GM04503 (cell line): ENCODE data around the gene C16orf54.
"Not testable (repeated sequence)": the region's sequence is repeated elsewhere in the genome, so short reads cannot be mapped to it uniquely, and the experiment has no call there.

ENCODE experiments used
- DNase-seq: peaks from one replicate; pipeline ENCODE4 v3.0.0-alpha.2; 2012; ENCODE audit warnings: low read depth

Gene C16orf54

DNA sequence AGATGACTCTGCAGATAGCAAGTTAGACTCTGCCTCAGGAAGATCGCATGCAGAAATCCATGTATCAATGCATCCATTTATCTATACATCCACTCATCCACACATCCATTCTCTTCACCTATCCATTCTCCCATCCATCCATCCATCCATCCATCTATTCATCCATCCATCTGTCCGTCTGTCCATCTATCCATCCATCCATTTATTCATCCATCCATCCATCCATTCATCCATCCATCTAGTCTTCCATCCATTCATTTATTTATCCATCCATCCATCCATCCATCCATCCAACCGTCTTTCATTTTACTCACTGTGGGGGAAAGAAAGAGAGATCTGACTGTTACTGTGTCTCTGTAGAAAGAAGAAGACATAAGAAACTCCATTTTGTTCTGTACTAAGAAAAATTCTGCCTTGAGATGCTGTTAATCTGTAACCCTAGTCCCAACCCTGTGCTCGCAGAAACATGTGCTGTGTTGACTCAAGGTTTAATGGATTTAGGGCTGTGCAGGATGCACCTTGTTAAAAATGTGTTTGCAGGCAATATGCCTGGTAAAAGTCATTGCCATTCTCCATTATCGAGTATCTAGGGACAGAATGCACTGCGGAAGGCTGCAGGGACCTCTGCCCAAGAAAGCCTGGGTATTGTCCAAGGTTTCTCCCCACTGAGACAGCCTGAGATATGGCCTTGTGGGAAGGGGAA, 5.7 kb downstream of the C16orf54 start:
- not testable (repeated sequence) for DNase-seq

DNA sequence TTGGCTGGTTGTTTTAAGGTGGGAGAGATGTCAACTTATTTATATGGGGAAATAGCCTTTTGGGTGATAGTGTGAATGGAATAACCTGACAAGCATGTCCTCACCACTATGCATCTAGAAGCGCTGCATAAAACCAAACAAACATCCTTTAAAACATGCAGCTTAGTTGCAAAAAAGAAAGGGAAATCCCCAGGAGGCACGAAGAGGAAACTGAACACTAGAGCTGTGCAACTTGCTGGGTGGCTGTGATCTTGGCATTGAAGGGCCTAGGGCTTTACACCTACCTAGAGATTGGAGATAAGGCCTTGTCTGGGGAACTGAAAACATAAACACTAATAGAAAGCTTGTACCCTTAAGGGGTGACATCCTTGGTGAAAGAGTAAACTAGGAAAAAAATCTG, 7.3 kb downstream of the C16orf54 start:
- DNase-seq, result no peak

DNA sequence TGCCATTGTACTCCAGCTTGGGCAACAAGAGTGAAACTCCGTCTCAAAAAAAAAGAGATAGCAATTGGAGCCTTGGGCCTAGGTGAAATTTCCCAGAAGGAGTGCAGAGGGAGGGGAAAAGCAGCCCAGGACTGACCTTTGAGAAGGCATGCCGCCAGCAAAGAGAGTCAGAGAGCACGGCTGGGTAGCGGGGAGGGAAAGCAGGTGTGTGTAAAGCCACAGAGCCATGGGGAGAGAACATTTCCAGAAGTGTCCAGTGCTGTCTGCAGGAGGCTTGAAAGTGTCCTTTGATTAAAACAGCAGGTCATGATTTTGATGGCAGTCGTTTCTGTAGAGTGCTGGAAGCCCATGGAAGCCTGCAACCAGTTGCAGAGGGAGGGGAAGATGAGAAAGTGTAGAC, 8.1 kb downstream of the C16orf54 start:
- no peak for DNase-seq

DNA sequence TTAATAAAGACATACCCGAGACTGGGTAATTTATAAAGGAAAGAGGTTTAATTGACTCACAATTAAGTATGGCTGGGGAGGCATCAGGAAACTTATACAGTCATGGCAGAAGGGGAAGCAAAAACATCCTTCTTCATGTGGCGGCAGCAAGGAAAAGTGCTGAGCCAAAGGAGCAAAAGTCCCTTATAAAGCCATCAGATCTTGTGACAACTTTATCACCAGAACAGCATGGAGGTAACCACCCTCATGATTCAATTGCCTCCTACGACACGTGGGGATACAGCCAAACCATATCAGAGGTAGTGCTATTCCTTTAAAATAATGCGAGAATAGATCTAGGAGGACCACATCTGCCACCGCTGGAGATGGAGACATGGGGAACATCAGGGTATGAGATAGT, 9.0 kb downstream of the C16orf54 start:
- no peak for DNase-seq

DNA sequence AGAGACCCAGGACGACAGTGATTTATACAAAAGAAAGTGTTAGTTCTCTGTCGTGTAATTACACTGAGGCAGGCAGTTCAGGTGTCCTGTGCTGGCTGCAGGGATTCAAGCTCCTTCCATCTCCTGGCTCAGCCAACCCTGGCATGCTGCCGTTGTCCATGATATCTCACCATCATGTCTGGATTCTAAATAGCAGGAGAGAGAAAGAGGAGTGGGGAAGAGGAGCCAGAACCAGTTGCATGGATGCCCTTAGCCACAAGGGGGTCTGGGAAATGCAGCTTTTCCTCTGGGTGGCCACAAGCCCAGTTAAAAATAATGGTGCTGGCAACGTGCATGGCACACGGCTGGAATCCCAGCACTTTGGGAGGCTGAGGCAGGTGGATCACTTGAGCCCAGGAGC, 9.7 kb downstream of the C16orf54 start:
- no peak for DNase-seq

DNA sequence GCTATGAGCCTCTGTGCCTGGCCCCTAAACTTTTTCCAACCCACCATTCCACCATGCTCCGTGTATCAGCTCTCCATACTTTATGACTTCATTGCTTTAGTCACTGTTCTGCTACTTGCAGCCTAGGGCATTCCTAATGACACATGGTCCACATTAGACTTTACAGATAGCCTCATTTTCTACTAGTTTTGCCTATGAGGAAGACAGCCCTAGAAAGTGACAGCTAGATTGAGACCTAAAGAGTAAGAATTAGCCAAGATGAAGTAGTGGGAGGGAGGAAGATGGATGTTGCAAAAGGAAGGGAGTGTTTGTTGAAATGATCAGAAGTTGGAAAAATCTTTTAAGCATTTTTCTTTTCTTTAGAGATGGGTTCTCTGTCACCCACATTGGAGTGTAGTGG, 11.0 kb downstream of the C16orf54 start:
- no peak for DNase-seq

DNA sequence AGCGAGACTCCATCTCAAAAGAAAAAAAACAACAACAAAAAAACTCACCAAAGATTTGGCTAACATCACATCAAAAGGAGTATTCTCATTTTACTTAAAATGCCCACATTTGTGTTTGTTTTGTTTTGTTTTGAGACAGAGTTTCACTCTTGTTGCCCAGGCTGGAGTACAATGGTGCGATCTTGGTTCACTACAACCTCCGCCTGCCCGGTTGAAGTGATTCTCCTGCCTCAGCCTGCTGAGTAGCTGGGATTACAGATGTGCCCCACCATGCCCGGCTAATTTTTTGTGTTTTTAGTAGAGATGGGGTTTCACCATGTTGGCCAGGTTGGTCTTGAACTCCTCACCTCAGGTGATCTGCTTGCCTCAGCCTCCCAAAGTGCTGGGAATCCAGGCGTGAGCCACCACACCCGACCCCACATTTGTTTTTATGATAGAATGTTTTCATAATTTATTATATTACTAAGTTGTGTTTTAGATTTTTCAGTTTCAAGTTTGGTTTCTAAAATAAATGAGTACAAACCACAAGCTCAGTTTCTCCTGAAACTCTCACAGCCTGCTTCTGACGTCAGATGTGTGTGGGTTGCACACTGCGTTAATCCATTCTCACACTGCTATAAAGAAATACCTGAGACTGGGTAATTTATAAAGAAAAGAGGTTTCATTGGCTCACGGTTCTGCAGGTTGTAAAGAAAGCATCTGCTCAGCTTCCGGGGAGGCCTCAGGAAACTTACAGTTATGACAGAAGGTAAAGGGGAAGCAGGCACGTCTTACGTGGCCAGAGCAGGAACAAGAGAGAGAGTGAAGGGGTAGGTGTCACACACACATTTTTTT, 13.8 kb downstream of the C16orf54 start:
- not testable (repeated sequence) for DNase-seq

DNA sequence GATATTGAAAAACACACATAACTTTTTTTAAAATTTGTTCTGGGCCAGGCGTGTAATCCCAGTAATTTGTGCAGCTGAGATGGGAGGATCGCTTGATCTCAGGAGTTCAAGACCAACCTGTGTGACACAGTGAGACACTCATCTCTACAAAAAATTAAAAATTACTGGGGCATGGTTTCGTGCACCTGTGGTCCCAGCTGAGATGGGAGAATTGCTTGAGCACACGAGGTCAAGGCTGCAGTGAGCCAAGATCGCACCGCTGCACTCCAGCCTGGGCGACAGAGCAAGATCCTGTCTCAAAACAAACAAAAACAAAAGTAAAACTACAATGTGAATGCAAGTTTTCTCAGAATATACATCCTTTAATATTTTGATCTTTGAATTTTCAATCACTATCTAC, 15.1 kb downstream of the C16orf54 start:
- no peak for DNase-seq

DNA sequence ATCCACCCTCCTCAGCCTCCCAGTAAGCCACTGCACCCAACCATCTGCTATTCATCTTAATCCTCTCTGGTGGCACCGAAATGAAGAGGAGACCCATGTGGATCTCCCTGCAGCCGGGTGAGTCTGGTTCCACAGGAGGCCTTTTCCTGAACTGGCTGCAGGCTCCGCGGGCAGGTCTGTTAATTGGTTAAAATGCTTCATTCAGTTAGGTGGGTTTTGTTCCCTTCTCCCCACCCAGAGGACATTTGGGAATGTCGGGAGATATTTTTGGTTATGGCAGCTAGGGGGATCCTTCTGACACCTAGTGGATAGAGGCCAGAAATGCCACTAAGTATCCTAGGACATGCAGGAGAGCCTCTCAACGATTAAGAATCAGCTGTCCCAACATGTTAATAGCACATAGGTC, 16.7 kb downstream of the C16orf54 start:
- peak; percentile 9 for DNase-seq

DNA sequence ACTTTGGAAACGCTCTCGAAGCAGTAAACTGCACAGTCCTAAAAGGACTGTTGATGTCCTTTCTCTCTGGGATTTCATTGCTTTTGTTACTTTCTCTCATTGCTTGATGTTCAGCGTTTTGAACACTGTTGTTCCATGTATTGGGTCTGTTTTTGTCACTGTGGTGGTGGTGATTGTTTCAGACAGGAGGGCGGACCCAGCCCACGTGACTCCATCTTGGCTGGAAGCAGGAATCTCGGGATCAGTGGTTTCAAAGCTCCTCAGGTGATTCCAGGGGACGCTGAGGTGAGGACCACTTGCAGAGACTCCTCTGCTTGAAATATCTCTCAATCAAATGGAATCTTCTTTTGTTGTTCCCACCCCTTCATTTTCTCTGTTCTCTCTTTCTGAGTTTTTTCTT, 18.3 kb downstream of the C16orf54 start:
- DNase-seq, result no peak

DNA sequence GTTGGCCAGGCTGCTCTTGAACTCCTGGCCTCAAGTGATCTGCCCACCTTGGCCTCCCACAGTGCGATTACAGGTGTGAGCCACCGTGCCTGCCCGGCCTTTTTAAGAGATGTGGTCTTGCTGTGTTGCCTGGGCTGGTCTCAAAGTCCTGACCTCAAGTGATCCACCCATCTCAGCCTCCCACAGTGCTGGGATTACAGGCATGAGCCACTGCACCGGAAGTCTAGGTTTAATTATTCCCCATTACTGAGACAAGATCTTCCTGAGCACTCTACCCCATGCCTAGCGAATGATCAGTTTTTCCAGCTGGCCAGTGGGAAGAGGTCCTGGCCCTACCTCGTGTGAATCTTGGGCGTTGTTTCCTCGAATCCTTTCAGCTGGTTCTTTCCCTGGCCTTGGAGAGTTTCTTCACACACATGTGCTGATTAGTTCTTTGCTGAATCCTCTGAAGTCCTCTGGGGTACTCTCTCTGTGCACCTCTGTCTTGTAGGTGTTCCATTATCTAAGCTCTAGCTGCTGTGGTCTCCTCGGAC, 18.9 kb downstream of the C16orf54 start:
- DNase-seq, result no peak

DNA sequence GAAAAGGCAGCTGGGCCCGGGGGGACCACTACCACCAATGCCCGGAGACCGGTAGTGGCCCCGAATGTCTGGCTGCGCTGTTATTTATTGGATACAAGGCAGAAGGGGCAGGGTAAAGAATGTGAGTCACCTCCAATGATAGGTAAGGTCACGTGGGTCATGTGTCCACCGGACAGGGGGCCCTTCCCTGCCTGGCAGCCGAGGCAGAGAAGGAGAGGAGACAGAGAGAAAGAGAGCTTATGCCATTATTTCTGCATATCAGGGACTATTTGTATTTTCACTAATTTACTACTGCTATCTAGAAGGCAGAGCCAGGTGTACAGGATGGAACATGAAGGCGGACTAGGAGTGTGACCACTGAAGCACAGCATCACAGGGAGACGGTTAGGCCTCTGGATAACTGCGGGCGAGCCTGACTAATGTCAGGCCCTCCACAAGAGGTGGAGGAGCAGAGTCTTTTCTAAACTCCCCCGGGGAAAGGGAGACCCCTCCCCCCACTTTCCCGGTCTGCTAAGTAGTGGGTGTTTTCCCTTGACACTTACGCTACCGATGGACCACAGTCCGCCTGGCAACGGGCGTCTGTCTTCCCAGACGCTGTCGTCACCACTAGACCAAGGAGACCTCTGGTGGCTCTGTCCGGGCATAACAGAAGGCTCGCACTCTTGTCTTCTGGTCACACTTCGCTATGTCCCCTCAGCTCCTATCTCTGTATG, 24.5 kb downstream of the C16orf54 start:
- not testable (repeated sequence) for DNase-seq

DNA sequence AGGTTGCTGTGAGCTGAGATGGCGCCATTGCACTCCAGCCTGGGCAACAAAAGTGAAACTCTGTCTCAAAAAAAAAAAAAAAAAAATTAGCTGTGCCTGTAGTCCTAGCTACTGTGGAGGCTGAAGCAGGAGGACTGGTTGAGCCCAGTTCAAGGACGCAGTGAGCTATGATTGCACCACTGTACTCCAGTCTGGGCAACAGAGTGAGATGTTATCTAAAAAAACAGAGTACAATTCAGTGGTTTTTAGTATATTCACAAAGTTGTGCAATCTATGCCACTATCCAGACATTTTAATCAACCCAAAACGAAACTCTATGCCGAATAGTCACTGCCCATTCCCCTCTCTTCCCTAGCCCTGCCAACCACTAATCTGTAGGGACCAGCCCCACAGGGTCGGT, 25.1 kb downstream of the C16orf54 start:
- DNase-seq, result no peak

DNA sequence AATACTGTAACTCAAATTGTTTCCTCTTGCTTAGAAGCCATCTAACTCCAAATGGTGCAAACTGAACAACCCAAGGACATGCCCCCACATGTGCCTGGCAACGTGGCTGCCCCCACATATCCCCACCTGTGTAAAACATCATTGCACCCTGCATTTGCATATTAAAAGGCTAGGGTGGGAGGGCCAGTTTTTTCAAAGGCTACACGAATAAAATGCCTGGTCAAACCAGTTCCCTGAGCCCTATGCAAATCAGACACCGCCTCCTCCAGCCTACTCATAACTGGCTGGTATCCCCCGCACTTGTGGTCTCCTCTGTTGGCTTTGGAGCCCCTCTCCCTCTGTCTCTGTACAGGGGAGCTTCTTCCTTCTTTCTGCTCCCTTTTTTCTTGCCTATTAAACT, 26.7 kb downstream of the C16orf54 start:
- no peak for DNase-seq

DNA sequence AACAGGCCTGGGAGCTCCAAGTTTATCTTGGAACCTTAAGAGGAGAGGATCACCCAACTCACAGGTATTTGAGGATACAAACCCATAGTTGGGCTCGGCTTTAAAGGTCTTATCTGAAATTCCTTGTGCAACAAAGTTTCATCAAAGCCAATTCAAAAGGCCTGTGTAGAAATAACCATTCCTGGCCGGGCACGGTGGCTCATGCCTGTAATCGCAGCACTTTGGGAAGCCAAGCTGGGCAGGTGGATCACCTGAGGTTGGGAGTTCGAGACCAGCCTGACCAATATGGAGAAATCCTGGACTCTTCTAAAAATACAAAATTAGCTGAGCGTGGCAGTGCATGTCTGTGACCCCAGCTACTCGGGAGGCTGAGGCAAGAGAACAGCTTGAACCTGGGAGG, 28.7 kb downstream of the C16orf54 start:
- DNase-seq, result no peak

DNA sequence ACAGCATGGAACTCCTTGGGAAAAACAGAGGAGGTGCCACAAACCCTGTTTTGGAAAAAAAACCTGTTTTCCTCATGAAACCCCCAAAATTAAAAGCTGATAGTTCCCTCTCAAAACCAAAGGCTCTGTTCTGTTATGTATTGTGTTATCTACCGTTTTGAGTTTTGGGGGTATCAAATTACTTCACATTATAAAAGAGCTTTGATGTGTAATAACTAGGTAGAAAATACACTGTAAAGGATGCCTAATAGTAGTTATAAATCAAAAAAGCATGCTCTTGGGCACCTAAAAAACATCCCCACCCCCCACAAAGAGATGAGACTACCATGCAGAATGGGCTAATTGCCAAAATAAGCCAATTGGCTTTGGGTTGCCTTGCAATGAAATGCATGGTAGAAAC, 30.8 kb downstream of the C16orf54 start:
- no peak for DNase-seq

DNA sequence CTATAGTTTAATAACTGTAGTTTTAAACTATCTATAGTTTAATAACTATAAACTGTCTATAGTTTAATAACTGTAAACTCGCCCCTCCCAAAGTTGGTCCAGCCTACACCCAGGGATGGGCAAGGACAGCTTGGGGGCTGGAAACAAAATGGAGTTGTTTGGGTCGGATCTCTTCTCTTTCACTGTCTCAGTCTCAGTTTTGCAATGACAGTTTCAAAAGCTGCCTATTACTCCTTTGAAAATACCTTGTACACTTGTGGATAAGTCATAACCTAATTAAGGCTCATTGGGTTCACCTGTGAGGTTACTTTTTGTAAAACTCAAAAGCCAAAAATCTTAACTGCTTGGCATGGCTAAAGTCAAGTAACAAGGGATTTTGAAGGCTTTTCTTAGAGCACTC, 31.4 kb downstream of the C16orf54 start:
- DNase-seq, result no peak

DNA sequence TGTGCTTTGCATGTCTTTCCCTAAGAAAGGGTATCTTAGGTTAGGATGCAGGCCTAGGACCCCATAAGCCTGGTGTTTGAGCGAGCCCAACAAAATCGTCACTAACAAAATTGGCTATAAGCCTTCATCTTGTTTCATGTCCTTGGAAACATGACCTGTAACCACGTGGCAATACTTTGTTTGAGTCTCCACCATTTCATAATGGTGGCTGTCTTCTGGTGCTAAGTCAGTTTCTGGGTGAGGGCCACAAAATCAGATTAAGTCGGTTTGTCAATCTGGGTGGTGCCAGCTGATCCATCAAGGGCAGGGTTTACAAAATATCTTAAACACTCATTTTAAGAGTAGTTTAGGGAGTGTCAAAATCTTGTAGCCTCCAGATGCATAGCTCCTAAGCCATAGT, 33.0 kb downstream of the C16orf54 start:
- no peak for DNase-seq

DNA sequence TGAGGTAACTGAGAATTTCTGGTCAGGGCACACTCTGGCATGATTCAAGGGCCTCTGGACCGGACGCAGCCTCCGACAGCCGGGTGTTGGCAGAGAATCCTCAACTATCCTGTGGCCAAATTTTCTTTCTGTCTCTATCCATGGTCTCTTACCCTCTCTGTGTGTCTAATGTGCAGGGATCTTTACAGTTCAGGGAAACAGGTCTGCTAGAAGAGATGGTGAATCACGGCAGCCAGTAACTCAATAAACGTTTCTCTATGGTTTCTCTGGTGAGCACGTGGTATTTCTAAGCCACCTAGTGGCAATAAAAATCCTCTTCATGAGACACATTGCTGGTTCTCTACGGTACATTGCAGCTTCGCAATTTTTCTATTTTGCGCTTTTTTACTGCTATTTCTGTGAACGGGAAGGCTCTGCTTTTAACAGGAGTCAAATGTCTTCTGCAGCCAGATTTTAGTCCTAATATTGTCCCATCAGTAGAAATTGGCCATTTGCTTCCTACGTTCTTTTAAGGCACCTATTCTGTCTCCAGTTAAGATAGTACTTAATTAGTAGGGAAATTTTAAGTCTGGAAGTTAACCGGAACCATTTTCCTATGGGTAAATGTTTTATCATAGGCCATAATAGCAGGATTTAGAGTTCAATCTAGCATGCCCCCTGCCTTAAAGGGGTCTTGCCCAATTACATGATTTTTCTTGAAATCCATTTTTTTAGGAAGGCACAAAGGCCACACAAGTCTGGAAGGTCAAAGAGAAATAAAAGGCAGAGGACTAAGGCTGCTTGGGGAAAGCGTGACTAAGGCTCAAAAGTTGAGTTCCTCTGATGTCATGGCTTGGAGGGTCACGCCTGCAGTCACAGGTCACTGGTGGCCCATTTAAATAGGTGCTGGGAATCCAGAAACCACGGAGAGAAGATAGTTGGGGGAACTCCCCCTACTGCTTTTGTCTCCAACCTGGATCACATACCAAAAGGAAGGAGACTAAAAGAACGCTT, 35.3 kb downstream of the C16orf54 start:
- DNase-seq, result peak; percentile 33

DNA sequence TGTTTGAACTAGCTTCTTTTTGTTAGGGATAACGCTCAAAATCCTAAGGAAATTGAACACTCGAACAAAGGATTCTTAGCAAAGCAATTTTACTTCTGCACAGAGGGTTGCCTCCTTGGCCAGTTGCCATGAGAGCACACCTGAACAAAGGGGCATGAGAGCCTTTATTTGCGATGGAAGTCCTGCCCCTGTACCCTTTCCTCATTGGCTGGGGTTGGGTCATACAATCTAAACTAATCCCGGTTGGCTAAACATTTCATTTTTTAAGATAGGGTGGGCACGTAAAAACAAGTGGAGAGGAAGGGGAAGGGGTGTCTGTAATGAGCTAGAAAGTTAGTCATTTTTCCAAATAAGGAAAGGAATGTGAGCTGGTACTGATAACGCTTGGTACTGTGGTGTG, 36.1 kb downstream of the C16orf54 start:
- not testable (repeated sequence) for DNase-seq

DNA sequence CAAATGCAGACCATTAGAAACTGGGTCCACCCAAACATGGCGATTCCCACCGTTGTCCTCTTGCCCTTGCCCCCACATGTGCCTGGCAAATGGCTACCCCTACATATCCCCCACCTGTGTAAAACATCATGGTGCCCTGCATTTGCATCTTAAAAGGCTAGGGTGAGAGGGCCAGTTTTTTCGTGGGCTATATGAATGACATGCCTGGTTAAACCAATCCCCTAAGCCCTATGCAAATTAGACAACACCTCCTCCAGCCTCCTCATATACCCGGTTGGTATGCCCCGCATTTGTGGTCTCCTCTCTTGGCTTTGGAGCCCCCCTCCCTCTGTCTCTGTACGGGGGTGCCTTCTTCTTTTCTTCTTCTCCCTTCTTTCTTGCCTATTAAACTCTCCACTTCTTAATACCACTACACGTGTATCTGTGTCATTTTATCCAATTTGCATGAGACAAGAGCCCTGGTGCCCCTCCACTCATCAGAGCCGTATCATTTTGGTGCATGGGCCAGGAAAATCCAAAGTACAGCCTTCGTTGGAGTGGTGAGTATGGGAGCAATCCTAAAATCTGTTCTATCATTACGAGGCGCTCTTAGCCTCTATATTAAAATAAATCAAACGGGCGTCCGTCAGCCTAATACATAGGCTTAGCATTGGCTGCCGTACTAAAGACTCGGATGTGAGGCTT, 36.7 kb downstream of the C16orf54 start:
- DNase-seq, result no peak
